ENCODE measurements around the gene SLC35B1. TPM values are rescaled to one million over a fixed set of nuclear protein-coding genes. Genes with fewer than 3 reads are reported as not detected.

The SLC35B1 gene
- total RNA-seq, 1 experiment from 2014 or later: 228 TPM

- intact Hi-C loops (cut with micrococcal nuclease; ENCODE audit: unreplicated experiment): no loop called here
- DNase-seq: no peak
- H3K9me3 Mint-ChIP-seq (ENCODE audit: unreplicated experiment): no peaks in the 10 kb centered on the region
- ChIA-PET CTCF (no interaction called here), POLR2A (interaction anchor here (1.0 kb wide), 1 partner anchor 23 kb away, joined by 3 read pairs; the partner anchor contains the start of gene FAM117A)
- H3K27ac Mint-ChIP-seq (ENCODE audit: unreplicated experiment): no peak overlapping the region
- no peaks in the 10 kb centered on the region for H3K27me3 Mint-ChIP-seq (ENCODE audit: insufficient read depth, unreplicated experiment)
- Histone ChIP-seq H3K4me1 (peaks cover 16% of the 10 kb centered on the region), H3K27me3 (replicated peaks; ENCODE audit: control insufficient read depth, insufficient read depth, low read length) (no peaks in the 10 kb centered on the region), H3K9me3 (no peaks in the 10 kb centered on the region), H3K4me3 (ENCODE audit: low read depth, low read length) (no peak overlapping the region), H3K36me3 (ENCODE audit: control insufficient read depth, insufficient read depth, low read length) (no peaks in the 10 kb centered on the region)
- no peaks in the 10 kb centered on the region for H3K36me3 Mint-ChIP-seq (ENCODE audit: insufficient read depth, unreplicated experiment)
- H3K4me3 Mint-ChIP-seq (ENCODE audit: unreplicated experiment): no peak overlapping the region
- no peak for TF ChIP-seq CTCF (IDR thresholded peaks at IDR 0.05; ENCODE audit: insufficient read depth in 1 of 2, low read depth in 1 of 2, low read length in 1 of 2, severe bottlenecking in 1 of 2, unreplicated experiment in 1 of 2)
- H3K4me1 Mint-ChIP-seq (ENCODE audit: low read depth, unreplicated experiment): peaks cover 12% of the 10 kb centered on the region
- no TSS peak for BruUV-seq (replicated peaks)
Measured at GRCh38 chr17:49741009-49741691, 33.4 kb upstream of the SLC35B1 start.

GRCh38 chr17:49739641-49740271, 32.0 kb upstream of the SLC35B1 start:
- no peaks in the 10 kb centered on the region for H3K27me3 Mint-ChIP-seq (ENCODE audit: insufficient read depth, unreplicated experiment)
- H3K4me1 ChIP-seq: peaks cover 7% of the 10 kb centered on the region; the same call in 1 of the 2 replicates
- no peaks in the 10 kb centered on the region for H3K4me1 Mint-ChIP-seq (ENCODE audit: low read depth, unreplicated experiment)
- H3K9me3 ChIP-seq: no peaks in the 10 kb centered on the region
- no peak overlapping the region for H3K27ac Mint-ChIP-seq (ENCODE audit: unreplicated experiment)
- ChIA-PET CTCF (interaction anchor here (0.7 kb wide), 1 partner anchor 36 kb away, joined by 5 read pairs; no protein-coding TSS in a partner anchor), POLR2A (no interaction called here)
- no peaks in the 10 kb centered on the region for H3K27me3 ChIP-seq (replicated peaks; ENCODE audit: control insufficient read depth, insufficient read depth, low read length)
- no peak overlapping the region for H3K4me3 Mint-ChIP-seq (ENCODE audit: unreplicated experiment)
- intact Hi-C loops (cut with micrococcal nuclease; ENCODE audit: unreplicated experiment): no loop called here
- no peak overlapping the region for H3K4me3 ChIP-seq (ENCODE audit: low read depth, low read length)
- no peak for DNase-seq
- H3K36me3 Mint-ChIP-seq (ENCODE audit: insufficient read depth, unreplicated experiment): no peaks in the 10 kb centered on the region
- H3K36me3 ChIP-seq (ENCODE audit: control insufficient read depth, insufficient read depth, low read length): no peaks in the 10 kb centered on the region
- no peaks in the 10 kb centered on the region for H3K9me3 Mint-ChIP-seq (ENCODE audit: unreplicated experiment)
- no peak for TF ChIP-seq CTCF (IDR thresholded peaks at IDR 0.05; ENCODE audit: insufficient read depth in 1 of 2, low read depth in 1 of 2, low read length in 1 of 2, severe bottlenecking in 1 of 2, unreplicated experiment in 1 of 2)
- no TSS peak for BruUV-seq (replicated peaks)

- no peak overlapping the region for H3K4me3 Mint-ChIP-seq (ENCODE audit: unreplicated experiment)
- H3K36me3 ChIP-seq (ENCODE audit: control insufficient read depth, insufficient read depth, low read length): no peaks in the 10 kb centered on the region
- POLR2A ChIA-PET: no interaction called here
- BruUV-seq (replicated peaks): no TSS peak
- no peak for TF ChIP-seq CTCF (IDR thresholded peaks at IDR 0.05; ENCODE audit: insufficient read depth in 1 of 2, low read depth in 1 of 2, low read length in 1 of 2, severe bottlenecking in 1 of 2, unreplicated experiment in 1 of 2)
- no peaks in the 10 kb centered on the region for H3K36me3 Mint-ChIP-seq (ENCODE audit: insufficient read depth, unreplicated experiment)
- no peak overlapping the region for H3K4me3 ChIP-seq (ENCODE audit: low read depth, low read length)
- no peaks in the 10 kb centered on the region for H3K27me3 ChIP-seq (replicated peaks; ENCODE audit: control insufficient read depth, insufficient read depth, low read length)
- DNase-seq: no peak
- intact Hi-C loops (cut with micrococcal nuclease; ENCODE audit: unreplicated experiment): no loop called here
- peaks cover 7% of the 10 kb centered on the region; the same call in 1 of the 2 replicates for H3K4me1 ChIP-seq
- no peaks in the 10 kb centered on the region for H3K9me3 Mint-ChIP-seq (ENCODE audit: unreplicated experiment)
- no peaks in the 10 kb centered on the region for H3K9me3 ChIP-seq
- H3K27me3 Mint-ChIP-seq (ENCODE audit: insufficient read depth, unreplicated experiment): no peaks in the 10 kb centered on the region
- H3K4me1 Mint-ChIP-seq (ENCODE audit: low read depth, unreplicated experiment): no peaks in the 10 kb centered on the region
- CTCF ChIA-PET: no interaction called here
- H3K27ac Mint-ChIP-seq (ENCODE audit: unreplicated experiment): no peak overlapping the region
Measured at GRCh38 chr17:49738456-49739163, 30.8 kb upstream of the SLC35B1 start.

Measured in Caco-2 (cell line).